Mesendoderm (in vitro differentiated cells): ENCODE measurements around the gene MARCHF4.
A peak's percentile ranks its signal among the peaks of the same experiment; 100 is the strongest.

Experiments
- DNase-seq: peaks from one replicate; pipeline ENCODE4 v3.0.0; 2013
- H2AK5ac ChIP-seq: 2 replicates; pipeline ENCODE4 v1.6.1; 2013; ENCODE audit warnings: low read length, inconsistent platforms
- H2BK120ac ChIP-seq: 2 replicates; pipeline ENCODE4 v1.6.1; 2013; ENCODE audit warnings: low read depth, mild to moderate bottlenecking, low read length, moderate library complexity, mixed read lengths
- H2BK15ac ChIP-seq: replicated peaks from 2 replicates; pipeline ENCODE4 v1.6.1; 2013; ENCODE audit warnings: low read depth, mild to moderate bottlenecking, moderate library complexity
- H2BK5ac ChIP-seq: 2 replicates; pipeline ENCODE4 v1.6.1; 2013; ENCODE audit warnings: low read length, inconsistent platforms
- H3K18ac ChIP-seq: 2 replicates; pipeline ENCODE4 v1.6.1; 2013; ENCODE audit warnings: mild to moderate bottlenecking, low read length, mixed read lengths
- H3K23ac ChIP-seq: one replicate; pipeline ENCODE4 v1.6.1; 2013; ENCODE audit warnings: low read length
- H3K27ac ChIP-seq: 2 replicates; pipeline ENCODE4 v1.5.1; 2013; ENCODE audit warnings: low read depth, mild to moderate bottlenecking, inconsistent platforms, low read length, moderate library complexity
- H3K27me3 ChIP-seq: 2 replicates; pipeline ENCODE4 v1.6.1; 2013; ENCODE audit warnings: low read length, control low read depth, mild to moderate bottlenecking, inconsistent platforms; ENCODE audit not compliant: insufficient read depth, poor library complexity
- H3K36me3 ChIP-seq: 2 replicates; pipeline ENCODE4 v1.6.1; 2013; ENCODE audit warnings: low read length, inconsistent platforms; ENCODE audit not compliant: control insufficient read depth, insufficient read depth
- H3K4ac ChIP-seq: one replicate; pipeline ENCODE4 v1.6.1; 2013; ENCODE audit warnings: low read depth, mild to moderate bottlenecking, low read length, moderate library complexity
- H3K4me1 ChIP-seq: 2 replicates; pipeline ENCODE4 v1.6.1; 2013; ENCODE audit warnings: low read depth, low read length, inconsistent platforms; ENCODE audit not compliant: control insufficient read depth
- H3K4me2 ChIP-seq: 2 replicates; pipeline ENCODE4 v1.6.1; 2013; ENCODE audit warnings: low read length
- H3K4me3 ChIP-seq: 2 replicates; pipeline ENCODE4 v1.5.1; 2013; ENCODE audit warnings: mild to moderate bottlenecking, low read length
- H3K56ac ChIP-seq: one replicate; pipeline ENCODE4 v1.6.1; 2013; ENCODE audit warnings: low read length
- H3K79me1 ChIP-seq: 2 replicates; pipeline ENCODE4 v1.6.1; 2013; ENCODE audit warnings: low read length, inconsistent platforms
- H3K79me2 ChIP-seq: 2 replicates; pipeline ENCODE4 v1.6.1; 2013; ENCODE audit warnings: mild to moderate bottlenecking, low read length; ENCODE audit not compliant: control insufficient read depth, insufficient read depth
- H3K9ac ChIP-seq: 2 replicates; pipeline ENCODE4 v1.6.1; 2013; ENCODE audit warnings: low read length, inconsistent platforms
- H4K5ac ChIP-seq: one replicate; pipeline ENCODE4 v1.6.1; 2013; ENCODE audit warnings: low read length
- H4K8ac ChIP-seq: one replicate; pipeline ENCODE4 v1.6.1; 2013; ENCODE audit warnings: low read depth, mild to moderate bottlenecking, control low read depth, low read length, moderate library complexity
- WGBS: extraction: QIAGEN DNeasy Blood & Tissue Kit; methylation state at CpG from one replicate; pipeline ENCODE4 v1.1.7; 2013; ENCODE audit warnings: low lambda C conversion rate, missing lambda C conversion rate; ENCODE audit not compliant: insufficient coverage; ENCODE audit errors: extremely low coverage; 5-methylcytosine and 5-hydroxymethylcytosine counted together

MARCHF4 gene

DNA sequence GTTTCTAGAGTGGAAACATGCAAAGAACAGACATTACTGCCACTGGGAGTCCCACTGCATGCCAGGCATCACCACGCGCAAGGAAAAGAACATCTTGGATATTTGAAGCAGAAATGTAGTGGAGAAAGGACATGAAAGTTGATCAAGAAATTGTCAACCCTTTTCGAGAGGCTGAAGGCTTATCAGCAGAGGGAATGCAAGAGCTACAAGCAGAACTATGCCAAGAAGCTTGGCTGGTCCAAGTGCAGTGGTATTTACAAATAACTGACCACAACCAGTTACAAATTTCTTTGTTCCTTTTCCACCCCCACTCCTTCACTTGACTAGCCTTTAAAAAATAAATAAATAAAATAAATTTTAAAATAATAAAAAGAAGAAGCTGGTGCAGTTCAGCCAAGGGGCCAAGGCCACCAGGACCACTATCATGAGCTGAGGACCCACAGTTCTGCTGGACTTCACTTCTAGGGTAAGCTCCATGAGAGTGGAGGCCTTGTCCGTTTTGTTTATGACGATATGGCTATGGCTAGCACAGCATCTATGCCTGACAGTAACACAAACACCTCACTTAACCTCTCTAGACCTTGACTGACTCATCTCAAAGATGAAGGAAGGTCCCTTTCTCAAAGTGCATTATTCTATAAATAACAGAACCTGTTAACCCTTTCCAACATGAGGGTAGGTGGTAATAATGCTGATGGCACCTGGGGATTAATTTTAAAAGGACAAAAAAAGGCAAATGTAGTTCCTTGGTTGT, 20.9 kb downstream of the MARCHF4 start:
- DNase-seq: no peak

DNA sequence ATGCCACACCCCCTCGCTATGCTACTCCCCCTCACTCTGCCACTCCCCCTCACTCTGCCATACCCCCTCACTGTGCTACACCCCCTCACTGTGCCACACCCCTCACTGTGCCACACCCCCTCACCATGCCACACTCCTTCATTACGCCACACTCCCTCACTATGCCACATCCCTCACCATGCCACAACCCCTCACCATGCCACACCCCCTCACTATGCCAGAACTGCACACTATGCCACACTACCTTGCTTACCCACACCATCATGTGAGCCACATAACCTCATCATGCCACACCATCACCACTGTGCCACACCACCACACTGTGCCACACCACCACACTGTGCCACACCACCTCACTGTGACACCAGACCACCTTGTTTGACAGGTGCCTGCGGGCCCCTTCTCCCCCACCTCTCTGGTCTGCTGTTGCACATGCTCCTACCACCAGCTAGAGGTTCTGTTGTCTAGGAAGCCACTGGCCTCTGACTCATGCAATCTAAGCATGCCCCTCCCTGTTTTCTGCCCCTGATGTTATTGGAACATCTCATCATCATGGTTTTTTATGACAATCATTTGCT, 22.0 kb downstream of the MARCHF4 start:
- no peak overlapping the region for H4K8ac ChIP-seq
- no peak overlapping the region for H3K4ac ChIP-seq
- H2BK15ac ChIP-seq: no peak overlapping the region
- H3K4me2 ChIP-seq: no peak overlapping the region
- no peak overlapping the region for H3K27ac ChIP-seq
- peaks cover 16% of the 10 kb centered on the region for H3K4me1 ChIP-seq
- whole genome bisulfite sequencing: 100% methylated on average over 1 of the region's 3 CpGs
- peak overlapping the region; percentile 97 for H2AK5ac ChIP-seq
- H3K79me1 ChIP-seq: no peaks in the 10 kb centered on the region
- H2BK120ac ChIP-seq: no peak overlapping the region
- no peak overlapping the region for H3K9ac ChIP-seq
- H3K18ac ChIP-seq: no peak overlapping the region
- no peak overlapping the region for H3K23ac ChIP-seq
- H3K56ac ChIP-seq: peak overlapping the region; percentile 59
- H3K79me2 ChIP-seq: no peaks in the 10 kb centered on the region
- H4K5ac ChIP-seq: no peak overlapping the region
- no peaks in the 10 kb centered on the region for H3K27me3 ChIP-seq
- H2BK5ac ChIP-seq: peak overlapping the region; percentile 90
- no peaks in the 10 kb centered on the region for H3K36me3 ChIP-seq
- DNase-seq: no peak
- H3K4me3 ChIP-seq: no peak overlapping the region

More for the DNA sequence above, 20.9 kb downstream of the MARCHF4 start:
- Histone ChIP-seq H2BK120ac (no peak overlapping the region), H3K36me3 (no peaks in the 10 kb centered on the region), H2BK15ac (no peak overlapping the region), H3K9ac (no peak overlapping the region), H3K4me1 (peaks cover 12% of the 10 kb centered on the region), H3K79me1 (no peaks in the 10 kb centered on the region), H3K79me2 (no peaks in the 10 kb centered on the region), H3K4ac (no peak overlapping the region), H3K23ac (no peak overlapping the region), H3K4me2 (no peak overlapping the region), H2BK5ac (no peak overlapping the region), H4K8ac (no peak overlapping the region), H3K4me3 (no peak overlapping the region), H3K56ac (no peak overlapping the region), H2AK5ac (no peak overlapping the region), H3K27me3 (no peaks in the 10 kb centered on the region), H3K18ac (no peak overlapping the region), H3K27ac (no peak overlapping the region), H4K5ac (no peak overlapping the region)
- WGBS: no CpG with 5 or more reads among the region's 5 CpGs

DNA sequence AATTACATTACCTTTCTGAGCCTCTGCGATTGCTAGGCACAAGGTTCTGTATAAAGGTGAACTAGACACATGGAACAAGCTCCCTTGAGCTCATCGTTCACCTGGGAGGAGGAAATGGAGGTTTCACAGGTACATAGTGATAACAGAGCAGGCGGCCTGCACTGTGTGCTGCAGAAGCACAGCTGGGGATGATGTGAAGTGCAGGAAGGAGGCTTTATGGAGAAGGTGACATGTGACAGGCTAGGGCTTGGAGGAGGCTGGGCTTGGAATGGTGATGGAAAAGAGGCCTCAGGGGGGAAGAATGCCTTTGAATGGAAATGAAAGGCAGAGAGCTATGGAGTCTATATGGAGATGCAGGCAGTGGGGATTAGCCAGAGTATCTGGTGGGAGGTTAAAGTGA, 22.9 kb downstream of the MARCHF4 start:
- no peak overlapping the region for H3K23ac ChIP-seq
- DNase-seq: peak; percentile 95
- no peak overlapping the region for H3K9ac ChIP-seq
- H4K5ac ChIP-seq: no peak overlapping the region
- no CpG with 5 or more reads among the region's 3 CpGs for WGBS
- H2AK5ac ChIP-seq: no peak overlapping the region
- H2BK5ac ChIP-seq: no peak overlapping the region
- no peak overlapping the region for H3K18ac ChIP-seq
- H3K36me3 ChIP-seq: no peaks in the 10 kb centered on the region
- H3K4me1 ChIP-seq: peaks cover 23% of the 10 kb centered on the region
- no peak overlapping the region for H2BK15ac ChIP-seq
- no peak overlapping the region for H3K56ac ChIP-seq
- no peak overlapping the region for H3K4ac ChIP-seq
- no peaks in the 10 kb centered on the region for H3K79me1 ChIP-seq
- no peaks in the 10 kb centered on the region for H3K27me3 ChIP-seq
- H3K27ac ChIP-seq: no peak overlapping the region
- H3K79me2 ChIP-seq: no peaks in the 10 kb centered on the region
- no peak overlapping the region for H4K8ac ChIP-seq
- H3K4me2 ChIP-seq: no peak overlapping the region
- no peak overlapping the region for H3K4me3 ChIP-seq
- H2BK120ac ChIP-seq: no peak overlapping the region

DNA sequence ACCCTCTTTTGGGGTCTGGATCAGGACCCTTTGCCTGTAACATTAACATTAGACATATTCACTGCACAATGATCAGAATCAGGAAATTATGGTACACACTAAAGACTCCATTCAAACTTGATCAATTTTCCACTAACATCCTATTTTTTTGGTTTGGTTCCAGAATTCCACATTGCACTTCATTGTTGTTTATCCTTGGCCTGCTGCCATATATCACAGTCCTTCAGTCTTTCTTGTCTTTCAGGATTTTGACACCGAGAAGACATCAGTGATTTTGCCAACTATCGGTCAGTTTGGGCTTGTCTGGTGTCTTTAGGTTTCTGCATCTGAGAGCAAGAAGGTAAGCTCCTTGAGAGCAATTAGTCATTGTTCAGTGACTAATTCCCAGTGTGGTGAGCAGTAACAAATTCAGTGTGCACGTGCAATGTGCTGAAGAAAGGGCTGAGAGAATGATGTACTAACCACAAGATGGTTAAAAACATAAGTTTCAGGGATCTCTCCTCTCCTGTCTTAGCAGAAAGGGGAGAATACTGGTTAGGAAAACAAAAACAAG, 23.5 kb downstream of the MARCHF4 start:
- Histone ChIP-seq H3K4me1 (peaks cover 23% of the 10 kb centered on the region), H2BK120ac (no peak overlapping the region), H3K27me3 (no peaks in the 10 kb centered on the region), H3K9ac (no peak overlapping the region), H4K5ac (no peak overlapping the region), H2BK15ac (no peak overlapping the region), H3K4me3 (no peak overlapping the region), H3K4ac (no peak overlapping the region), H3K27ac (no peak overlapping the region), H3K18ac (no peak overlapping the region), H3K4me2 (no peak overlapping the region), H4K8ac (no peak overlapping the region), H3K36me3 (no peaks in the 10 kb centered on the region), H2AK5ac (no peak overlapping the region), H3K79me2 (no peaks in the 10 kb centered on the region), H3K79me1 (no peaks in the 10 kb centered on the region), H2BK5ac (no peak overlapping the region), H3K56ac (no peak overlapping the region), H3K23ac (no peak overlapping the region)
- DNase-seq: no peak
- no CpG with 5 or more reads among the region's 3 CpGs for WGBS

DNA sequence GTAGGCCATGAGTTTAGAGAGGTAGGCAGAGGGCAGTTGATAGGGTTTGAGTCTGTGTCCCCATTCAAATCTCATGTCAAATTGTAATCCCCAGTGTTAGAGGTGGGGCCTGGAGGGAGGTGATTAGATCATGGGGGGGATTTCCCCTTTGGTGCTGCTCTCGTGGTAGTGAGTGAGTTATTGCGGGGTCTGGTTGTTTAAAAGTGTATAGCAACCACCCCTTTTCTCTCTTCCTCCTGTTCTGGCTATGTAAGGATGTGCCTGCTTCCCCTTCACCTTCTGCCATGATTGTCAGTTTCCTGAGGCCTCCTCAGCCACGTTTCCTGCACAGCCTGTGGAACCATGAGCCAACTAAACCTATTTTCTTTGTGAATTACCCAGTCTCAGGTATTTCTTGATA, 25.5 kb downstream of the MARCHF4 start:
- no peak for DNase-seq
- Histone ChIP-seq H3K36me3 (no peaks in the 10 kb centered on the region), H3K79me1 (no peaks in the 10 kb centered on the region), H3K4ac (no peak overlapping the region), H3K56ac (peak overlapping the region; percentile 27), H4K8ac (no peak overlapping the region), H3K27me3 (no peaks in the 10 kb centered on the region), H3K4me3 (no peak overlapping the region), H4K5ac (no peak overlapping the region), H3K23ac (no peak overlapping the region), H3K4me1 (peaks cover 23% of the 10 kb centered on the region), H3K27ac (no peak overlapping the region), H3K18ac (no peak overlapping the region), H2BK5ac (no peak overlapping the region), H3K4me2 (no peak overlapping the region), H3K9ac (no peak overlapping the region), H2BK15ac (no peak overlapping the region), H3K79me2 (no peaks in the 10 kb centered on the region), H2AK5ac (no peak overlapping the region), H2BK120ac (no peak overlapping the region)
- no CpG with 5 or more reads among the region's 3 CpGs for WGBS
